Fibroblast of lung (primary cell): Measurements from ENCODE around the gene KIF4A. TPM values are rescaled to one million over a fixed set of nuclear protein-coding genes. Genes with fewer than 3 reads are reported as not detected.

Experiments
- DNase-seq, 2 donors: peaks; one replicate each; pipeline versions ENCODE4 v3.0.0 to v3.0.0-alpha.2; 2010; ENCODE audit warnings: low read depth in 2 of 2
- H2AFZ ChIP-seq: 2 replicates; pipeline ENCODE4 v1.5.1; 2012; ENCODE audit warnings: low read length, control low read depth, inconsistent platforms
- H3K27ac ChIP-seq: 2 replicates; pipeline ENCODE4 v1.5.1; 2011; ENCODE audit warnings: low read length, control low read depth; ENCODE audit not compliant: insufficient read depth
- H3K27me3 ChIP-seq: 2 replicates; pipeline ENCODE4 v1.5.1; 2011; ENCODE audit warnings: mild to moderate bottlenecking, low read length; ENCODE audit not compliant: control insufficient read depth, insufficient read depth
- H3K36me3 ChIP-seq: 2 replicates; pipeline ENCODE4 v1.5.1; 2011; ENCODE audit warnings: low read length; ENCODE audit not compliant: control insufficient read depth, insufficient read depth
- H3K4me1 ChIP-seq: 2 replicates; pipeline ENCODE4 v1.5.1; 2011; ENCODE audit warnings: low read length; ENCODE audit not compliant: control insufficient read depth, insufficient read depth; ENCODE audit errors: extremely low read depth
- H3K4me2 ChIP-seq: 2 replicates; pipeline ENCODE4 v1.5.1; 2011; ENCODE audit warnings: low read length, control low read depth; ENCODE audit not compliant: insufficient read depth; ENCODE audit errors: extremely low read depth
- H3K4me3 ChIP-seq, 4 experiments: fragments of 200-600 bp in 1 of 4; sonication (generic) in 1 of 4; replicated peaks in 1 of 4; 2 replicates each; pipeline ENCODE4 v1.5.1; 2011 to 2016; ENCODE audit warnings: low read length in 4 of 4, low read depth in 3 of 4, mild to moderate bottlenecking in 3 of 4, control low read depth in 2 of 4, inconsistent platforms in 1 of 4, mixed read lengths in 1 of 4; ENCODE audit not compliant: insufficient read depth in 1 of 4; ENCODE audit errors: control extremely low read depth in 1 of 4
- H3K79me2 ChIP-seq: 2 replicates; pipeline ENCODE4 v1.5.1; 2012; ENCODE audit warnings: mild to moderate bottlenecking, low read length, inconsistent platforms; ENCODE audit not compliant: control insufficient read depth, insufficient read depth
- H3K9ac ChIP-seq: 2 replicates; pipeline ENCODE4 v1.5.1; 2011; ENCODE audit warnings: mild to moderate bottlenecking, low read length, control low read depth; ENCODE audit not compliant: insufficient read depth
- H3K9me3 ChIP-seq: 2 replicates; pipeline ENCODE4 v1.5.1; 2012; ENCODE audit warnings: low read depth, low read length; ENCODE audit not compliant: control insufficient read depth, insufficient read depth
- H4K20me1 ChIP-seq: 2 replicates; pipeline ENCODE4 v1.5.1; 2011; ENCODE audit warnings: low read length; ENCODE audit not compliant: control insufficient read depth, insufficient read depth; ENCODE audit errors: extremely low read depth
- CTCF ChIP-seq, 2 donors: IDR thresholded peaks in 1 of 2; conservative IDR thresholded peaks in 1 of 2; 1 replicate in 1 of 2; 2 replicates in 1 of 2; pipeline ENCODE4 v1.5.1; 2011 to 2012; ENCODE audit warnings: low read length in 2 of 2, control low read depth in 1 of 2, inconsistent platforms in 1 of 2, low read depth in 1 of 2, mild to moderate bottlenecking in 1 of 2
- EZH2 ChIP-seq: IDR thresholded peaks from 2 replicates; pipeline ENCODE4 v1.5.1; 2012; ENCODE audit warnings: low read length, control low read depth, mild to moderate bottlenecking; ENCODE audit errors: missing control alignments
- polyA plus RNA-seq, 2 donors: library from polyadenylated mRNA; depleted of rRNA in 1 of 2; stranded (reverse) in 1 of 2; unstranded in 1 of 2; fragments of >200 nt; gene quantifications; 2 replicates each; pipeline ENCODE4 v1.2.1, GENCODE V29; 2011 to 2012; ENCODE audit warnings: missing spikeins in 1 of 2
- total RNA-seq: library from RNA; depleted of rRNA; stranded (reverse); fragments of >200 nt; gene quantifications from 2 replicates; pipeline ENCODE4 v1.2.1, GENCODE V29; 2014

The KIF4A gene
- total and polyA plus RNA-seq, 2 donors (not counting 1 experiment from before 2014, with no cell fraction given) = 5.6 to 7.1 TPM

DNA sequence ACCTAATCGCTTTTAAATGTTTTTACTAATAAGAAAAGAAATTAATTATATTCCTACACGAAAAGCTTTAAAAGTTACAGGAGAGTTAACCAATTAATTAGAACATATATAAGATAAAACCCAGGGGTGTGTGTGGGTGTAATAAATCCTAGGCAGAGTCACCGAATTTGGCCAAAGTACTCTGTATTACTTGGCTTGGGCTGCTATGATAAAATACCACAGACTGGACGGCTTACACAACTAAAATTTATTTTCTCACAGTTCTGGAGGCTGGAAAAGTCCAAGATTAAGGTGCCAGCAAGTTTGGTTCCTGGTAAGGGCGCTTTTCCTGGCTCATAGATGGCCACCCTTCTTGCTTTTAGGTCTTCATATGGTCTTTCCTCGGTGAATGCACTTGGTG, 45.0 kb upstream of the KIF4A start:
- TF ChIP-seq EZH2 = no peak
- no peak for TF ChIP-seq CTCF (conservative IDR thresholded peaks at IDR 0.05 in 1 of 2, IDR thresholded peaks at IDR 0.05 in 1 of 2; ENCODE audit: low read depth in 1 of 2, low read length in 2 of 2)
- Histone ChIP-seq H3K36me3 (no peaks in the 10 kb centered on the region), H3K4me3 (no peak overlapping the region), H3K9ac (no peak overlapping the region), H4K20me1 (no peaks in the 10 kb centered on the region), H3K4me2 (no peak overlapping the region), H2AFZ (no peak overlapping the region), H3K27me3 (no peaks in the 10 kb centered on the region), H3K4me1 (no peaks in the 10 kb centered on the region), H3K27ac (no peak overlapping the region), H3K9me3 (no peaks in the 10 kb centered on the region), H3K79me2 (no peaks in the 10 kb centered on the region)
- DNase-seq = peak in 1 of 2 donors; percentile 40

GRCh38 chrX:70247252-70247651, 42.7 kb upstream of the KIF4A start:
- TF ChIP-seq CTCF (conservative IDR thresholded peaks at IDR 0.05 in 1 of 2, IDR thresholded peaks at IDR 0.05 in 1 of 2; ENCODE audit: low read depth in 1 of 2, low read length in 2 of 2) (no peak), EZH2 (no peak)

GRCh38 chrX:70252491-70252890, 37.4 kb upstream of the KIF4A start:
- no peaks in the 10 kb centered on the region for H3K79me2 ChIP-seq
- H3K4me3 ChIP-seq = no peak overlapping the region
- H3K4me2 ChIP-seq = no peak overlapping the region
- no peak overlapping the region for H2AFZ ChIP-seq
- no peaks in the 10 kb centered on the region for H4K20me1 ChIP-seq
- DNase-seq = no peak
- no peak for TF ChIP-seq CTCF (conservative IDR thresholded peaks at IDR 0.05 in 1 of 2, IDR thresholded peaks at IDR 0.05 in 1 of 2; ENCODE audit: low read depth in 1 of 2, low read length in 2 of 2)
- H3K27ac ChIP-seq = no peak overlapping the region
- H3K27me3 ChIP-seq = no peaks in the 10 kb centered on the region
- no peaks in the 10 kb centered on the region for H3K9me3 ChIP-seq
- H3K4me1 ChIP-seq = no peaks in the 10 kb centered on the region
- no peaks in the 10 kb centered on the region for H3K36me3 ChIP-seq
- H3K9ac ChIP-seq = no peak overlapping the region

More at GRCh38 chrX:70247252-70247651, 42.7 kb upstream of the KIF4A start:
- Histone ChIP-seq H3K36me3 (no peaks in the 10 kb centered on the region), H3K79me2 (no peaks in the 10 kb centered on the region), H3K4me2 (no peak overlapping the region), H3K4me3 (no peak overlapping the region), H3K27me3 (no peaks in the 10 kb centered on the region), H4K20me1 (no peaks in the 10 kb centered on the region), H3K27ac (no peak overlapping the region), H3K9me3 (no peaks in the 10 kb centered on the region), H3K4me1 (no peaks in the 10 kb centered on the region), H3K9ac (no peak overlapping the region), H2AFZ (no peak overlapping the region)
- no peak for DNase-seq
